NAMALWA (cell line): ENCODE data around the gene PRUNE2.

ENCODE experiments used
- DNase-seq: peaks from one replicate; pipeline ENCODE4 v3.0.0-alpha.2; 2015; ENCODE audit warnings: low spot score

Gene PRUNE2

DNA sequence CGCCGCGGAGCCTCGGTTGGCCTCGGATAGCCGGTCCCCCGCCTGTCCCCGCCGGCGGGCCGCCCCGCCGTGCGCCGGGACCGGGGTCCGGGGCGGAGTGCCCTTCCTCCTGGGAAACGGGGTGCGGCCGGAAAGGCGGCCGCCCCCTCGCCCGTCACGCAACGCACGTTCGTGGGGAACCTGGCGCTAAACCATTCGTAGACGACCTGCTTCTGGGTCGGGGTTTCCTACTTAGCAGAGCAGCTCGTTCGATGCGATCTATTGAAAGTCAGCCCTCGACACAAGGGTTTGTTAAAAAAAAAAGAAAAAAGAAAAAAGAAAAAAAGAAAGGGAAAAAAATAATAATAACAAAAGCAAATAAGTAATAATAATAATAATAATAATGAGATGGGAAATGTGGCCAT, 334.2 kb downstream of the PRUNE2 start:
- no peak for DNase-seq

DNA sequence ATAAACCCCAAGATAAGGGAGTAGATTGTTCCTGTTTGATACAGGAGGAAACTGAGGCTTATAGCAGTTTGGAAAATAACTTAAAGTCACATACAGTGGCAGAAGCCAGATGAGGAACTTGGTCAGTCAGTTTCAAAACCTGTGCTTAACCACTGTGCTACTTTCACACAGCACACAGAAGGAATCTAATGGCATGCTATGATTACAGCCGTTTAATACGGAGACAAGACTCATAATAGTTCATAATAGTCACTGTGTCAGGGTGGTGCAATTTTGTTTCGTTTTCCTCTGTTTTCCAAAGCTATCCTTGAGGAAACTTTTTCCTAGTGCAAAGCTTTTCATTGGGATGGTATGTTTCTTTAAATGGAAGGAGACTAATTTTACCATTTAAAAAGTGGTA, 334.6 kb downstream of the PRUNE2 start:
- DNase-seq: no peak

DNA sequence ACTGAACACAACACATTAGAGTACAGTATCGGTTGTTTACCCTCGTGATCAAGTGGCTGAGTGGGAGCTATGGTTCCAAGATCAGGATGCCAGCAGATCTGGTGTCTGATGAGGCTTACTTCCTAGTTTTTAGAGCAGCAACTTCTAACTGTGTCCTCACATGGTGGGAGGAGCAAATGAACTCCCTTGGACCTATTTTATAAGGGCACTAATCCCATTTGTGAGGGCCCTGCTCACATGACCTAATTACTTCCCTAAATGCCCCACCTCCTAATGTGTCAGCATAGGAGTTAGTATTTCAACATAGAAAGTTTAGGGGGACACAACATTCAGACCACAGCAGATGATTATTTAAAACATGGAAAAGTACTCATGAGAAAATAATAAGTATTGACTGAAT, 335.1 kb downstream of the PRUNE2 start:
- DNase-seq: no peak

DNA sequence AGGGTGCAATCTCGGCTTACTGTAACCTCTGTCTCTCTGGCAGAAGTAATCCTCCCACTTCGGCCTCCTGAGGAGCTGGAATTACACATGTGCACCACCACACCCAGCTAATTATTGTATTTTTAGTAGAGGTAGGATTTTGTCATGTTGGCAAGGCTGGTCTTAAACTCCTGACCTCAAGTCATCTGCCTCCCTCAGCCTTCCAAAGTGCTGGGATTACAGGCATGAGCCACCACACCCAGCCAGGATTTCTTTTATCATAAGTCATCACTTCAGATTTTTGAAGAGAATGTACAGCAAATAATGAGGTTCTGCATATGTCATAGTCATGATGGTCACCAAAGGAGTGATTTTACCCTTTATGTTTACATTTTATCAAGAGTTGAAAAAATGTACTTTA, 338.8 kb downstream of the PRUNE2 start:
- no peak for DNase-seq

DNA sequence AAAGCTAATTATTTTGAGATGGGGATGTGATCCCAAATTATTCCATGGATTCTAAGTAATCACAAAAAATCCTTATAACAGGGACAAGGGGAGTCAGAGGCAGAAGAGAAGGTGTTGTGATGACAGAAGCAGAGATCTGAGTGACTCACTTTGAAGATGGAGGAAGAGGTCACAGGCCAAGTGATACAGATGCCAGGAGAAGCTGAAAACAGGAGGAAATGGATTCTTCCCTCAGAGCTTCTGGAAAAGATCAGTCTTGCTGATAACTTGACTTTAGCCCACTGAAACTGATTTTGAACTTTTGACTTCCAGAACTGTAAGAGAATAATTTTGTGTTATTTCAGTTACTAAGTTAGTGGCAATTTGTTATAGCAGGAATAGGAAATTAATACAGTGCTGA, 341.6 kb downstream of the PRUNE2 start:
- no peak for DNase-seq

DNA sequence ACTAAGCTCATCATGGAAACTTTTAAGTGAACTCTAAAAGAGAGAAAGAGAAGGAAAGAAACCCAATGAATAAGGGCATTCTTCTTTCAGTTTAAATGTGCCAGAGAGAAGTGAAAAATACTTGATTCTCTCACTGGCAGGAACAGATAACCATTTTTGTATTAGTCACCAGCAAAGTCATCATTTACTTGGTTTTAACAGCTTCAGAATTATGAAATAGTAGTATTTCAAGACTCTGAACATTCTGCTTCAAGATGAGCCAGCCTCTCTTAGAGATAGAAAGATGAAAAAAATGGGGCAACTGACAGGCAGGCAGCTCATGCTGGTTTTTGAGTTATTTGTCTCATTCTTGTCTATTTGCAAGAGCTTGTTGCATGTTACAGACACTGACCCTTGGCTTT, 343.4 kb downstream of the PRUNE2 start:
- DNase-seq: no peak

DNA sequence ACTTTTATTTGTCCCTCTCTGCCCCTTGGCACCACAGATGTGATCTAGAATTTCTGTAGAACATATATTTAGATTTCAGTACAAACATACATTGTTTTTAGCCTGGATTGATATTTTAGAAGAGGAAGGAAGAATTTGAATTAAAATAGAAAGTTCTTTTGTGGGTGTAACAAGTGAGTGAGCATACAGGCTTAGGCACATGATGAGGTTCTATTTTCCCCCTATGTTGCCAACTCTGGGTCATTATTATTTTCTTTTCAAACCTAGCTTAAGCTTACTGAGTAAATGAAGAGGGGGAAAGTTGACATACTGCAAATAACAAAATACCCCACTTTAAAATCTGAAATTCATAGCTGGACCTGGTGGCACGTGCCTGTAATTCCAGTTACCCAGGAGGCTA, 344.0 kb downstream of the PRUNE2 start:
- no peak for DNase-seq
